BLaER1 treated with 17β-estradiol and CSF1 and Interleukin-3, amounts not matched to agents 10 nM and 100 nM (cell line): ENCODE measurements around the gene OSCP1.

Source experiments
- H3K27ac ChIP-seq, 11 experiments: shearing (Covaris generic); formaldehyde crosslinking; 2 replicates each; pipeline ENCODE4 v1.8.1; 2022
- H3K27me3 ChIP-seq, 11 experiments: shearing (Covaris generic); formaldehyde crosslinking; 2 replicates each; pipeline ENCODE4 v1.8.1; 2022
- H3K36me3 ChIP-seq, 11 experiments: shearing (Covaris generic); formaldehyde crosslinking; 2 replicates each; pipeline ENCODE4 v1.8.1; 2022
- H3K4me1 ChIP-seq, 10 experiments: shearing (Covaris generic); formaldehyde crosslinking; 2 replicates each; pipeline ENCODE4 v1.8.1; 2022
- H3K4me2 ChIP-seq, 11 experiments: shearing (Covaris generic); formaldehyde crosslinking; 2 replicates each; pipeline ENCODE4 v1.8.1; 2022
- H3K4me3 ChIP-seq, 10 experiments: shearing (Covaris generic); formaldehyde crosslinking; 2 replicates each; pipeline ENCODE4 v1.8.1; 2022
- H3K9ac ChIP-seq, 11 experiments: shearing (Covaris generic); formaldehyde crosslinking; 2 replicates each; pipeline ENCODE4 v1.8.1; 2022
- H3K9me3 ChIP-seq, 11 experiments: shearing (Covaris generic); formaldehyde crosslinking; replicated peaks in 1 of 11; 2 replicates each; pipeline ENCODE4 v1.8.1; 2022
- H4K20me1 ChIP-seq, 11 experiments: shearing (Covaris generic); formaldehyde crosslinking; 2 replicates each; pipeline ENCODE4 v1.8.1; 2022
- Cebpa-rat ChIP-seq, 11 experiments: shearing (Covaris generic); IDR thresholded peaks; 2 replicates each; pipeline ENCODE4 v1.8.1; 2022

The OSCP1 gene

GRCh38 chr1:36398370-36398977 is 51.8 kb downstream of the OSCP1 start:
- TF ChIP-seq Cebpa-rat (IDR thresholded peaks at IDR 0.05): no peak
- peak overlapping the region in 7 of 11 experiments; percentile 72 to 89 (median 84); a peak in 6 of 22 replicates for H3K27ac ChIP-seq
- peaks cover 0 to 14% (median 8%) of the 10 kb centered on the region in 11 experiments; a peak in 19 of 22 replicates for H3K9me3 ChIP-seq
- peaks cover 0 to 4% (median 0%) of the 10 kb centered on the region in 11 experiments; a peak in 2 of 22 replicates for H4K20me1 ChIP-seq
- H3K27me3 ChIP-seq: no peaks in the 10 kb centered on the region
- H3K36me3 ChIP-seq: peaks cover 7 to 10% (median 9%) of the 10 kb centered on the region in 11 experiments
- peak overlapping the region; percentile 78 to 97 (median 89) for H3K4me2 ChIP-seq
- H3K4me1 ChIP-seq: peaks cover 14 to 39% (median 21%) of the 10 kb centered on the region in 10 experiments
- H3K4me3 ChIP-seq: peak overlapping the region; percentile 67 to 90 (median 80); a peak in 17 of 20 replicates
- peak overlapping the region in 10 of 11 experiments; percentile 82 to 92 (median 86); a peak in 15 of 22 replicates for H3K9ac ChIP-seq

GRCh38 chr1:36397378-36398230 is 52.6 kb downstream of the OSCP1 start, which contains the start of gene LSM10:
TSS of gene LSM10 (minus strand) at chr1:36397908. CDS start at chr1:36394129, 3,779 bp downstream.
- Histone ChIP-seq H3K4me3 (peak within 1 kb of the TSS; percentile 67 to 90 (median 80)), H3K27ac (peak within 1 kb of the TSS; percentile 57 to 89 (median 80)), H3K36me3 (peaks cover 16 to 18% (median 17%) of the 10 kb centered on the region in 11 experiments), H3K9me3 (peaks cover 0 to 14% (median 8%) of the 10 kb centered on the region in 11 experiments; a peak in 19 of 22 replicates), H3K4me2 (peak within 1 kb of the TSS; percentile 78 to 97 (median 89)), H3K9ac (peak within 1 kb of the TSS; percentile 82 to 92 (median 86)), H3K27me3 (no peaks in the 10 kb centered on the region), H4K20me1 (peaks cover 0 to 12% (median 0%) of the 10 kb centered on the region in 11 experiments; a peak in 2 of 22 replicates), H3K4me1 (peaks cover 14 to 39% (median 21%) of the 10 kb centered on the region in 10 experiments)
- no peak for TF ChIP-seq Cebpa-rat (IDR thresholded peaks at IDR 0.05)

GRCh38 chr1:36397083-36397377 is 53.2 kb downstream of the OSCP1 start:
- H3K9me3 ChIP-seq: peaks cover 0 to 14% (median 8%) of the 10 kb centered on the region in 11 experiments; a peak in 19 of 22 replicates
- no peak for TF ChIP-seq Cebpa-rat (IDR thresholded peaks at IDR 0.05)
- no peaks in the 10 kb centered on the region for H3K27me3 ChIP-seq
- H4K20me1 ChIP-seq: peaks cover 0 to 17% (median 0%) of the 10 kb centered on the region in 11 experiments; a peak in 2 of 22 replicates
- peak overlapping the region; percentile 67 to 90 (median 80) for H3K4me3 ChIP-seq
- H3K4me1 ChIP-seq: peaks cover 14 to 41% (median 21%) of the 10 kb centered on the region in 10 experiments
- H3K4me2 ChIP-seq: peak overlapping the region; percentile 78 to 97 (median 89)
- H3K36me3 ChIP-seq: peaks cover 22 to 24% (median 23%) of the 10 kb centered on the region in 11 experiments
- peak overlapping the region; percentile 57 to 89 (median 80) for H3K27ac ChIP-seq
- peak overlapping the region; percentile 82 to 92 (median 86) for H3K9ac ChIP-seq

- Histone ChIP-seq H3K9ac (peak overlapping the region; percentile 82 to 92 (median 86); a peak in 16 of 22 replicates), H3K4me1 (peaks cover 19 to 48% (median 22%) of the 10 kb centered on the region in 10 experiments), H3K4me2 (peak overlapping the region; percentile 78 to 97 (median 89)), H3K27ac (peak overlapping the region in 1 of 11 experiments; percentile 84; a peak in 2 of 22 replicates), H4K20me1 (peaks cover 0 to 18% (median 0%) of the 10 kb centered on the region in 11 experiments; a peak in 2 of 22 replicates), H3K9me3 (peaks cover 0 to 7% (median 4%) of the 10 kb centered on the region in 11 experiments; a peak in 19 of 22 replicates), H3K36me3 (peaks cover 28 to 31% (median 30%) of the 10 kb centered on the region in 11 experiments), H3K27me3 (no peaks in the 10 kb centered on the region), H3K4me3 (peak overlapping the region in 9 of 10 experiments; percentile 73 to 90 (median 82); a peak in 11 of 20 replicates)
- no peak for TF ChIP-seq Cebpa-rat (IDR thresholded peaks at IDR 0.05)
These were observed 53.9 kb downstream of the OSCP1 start for GRCh38 chr1:36396359-36396758.

GRCh38 chr1:36393686-36394085 is 56.6 kb downstream of the OSCP1 start:
- H3K27ac ChIP-seq: no peak overlapping the region
- no peak overlapping the region for H3K9ac ChIP-seq
- H3K4me2 ChIP-seq: no peak overlapping the region
- peaks cover 34 to 61% (median 41%) of the 10 kb centered on the region in 10 experiments for H3K4me1 ChIP-seq
- H4K20me1 ChIP-seq: peaks cover 0 to 18% (median 0%) of the 10 kb centered on the region in 11 experiments; a peak in 2 of 22 replicates
- peaks cover 37 to 57% (median 47%) of the 10 kb centered on the region in 11 experiments for H3K36me3 ChIP-seq
- H3K4me3 ChIP-seq: no peak overlapping the region
- H3K9me3 ChIP-seq: no peaks in the 10 kb centered on the region
- no peak for TF ChIP-seq Cebpa-rat (IDR thresholded peaks at IDR 0.05)
- no peaks in the 10 kb centered on the region for H3K27me3 ChIP-seq

GRCh38 chr1:36392836-36393235 is 57.4 kb downstream of the OSCP1 start:
- Histone ChIP-seq H3K27me3 (no peaks in the 10 kb centered on the region), H4K20me1 (peaks cover 0 to 18% (median 0%) of the 10 kb centered on the region in 11 experiments; a peak in 2 of 22 replicates), H3K36me3 (peaks cover 37 to 63% (median 47%) of the 10 kb centered on the region in 11 experiments), H3K27ac (no peak overlapping the region), H3K9ac (no peak overlapping the region), H3K9me3 (no peaks in the 10 kb centered on the region), H3K4me3 (no peak overlapping the region), H3K4me2 (no peak overlapping the region), H3K4me1 (peaks cover 30 to 62% (median 42%) of the 10 kb centered on the region in 10 experiments)
- no peak for TF ChIP-seq Cebpa-rat (IDR thresholded peaks at IDR 0.05)

GRCh38 chr1:36391271-36391670 is 59.0 kb downstream of the OSCP1 start:
- peak overlapping the region; percentile 35 to 94 (median 44); a peak in 20 of 22 replicates for H3K4me2 ChIP-seq
- peak overlapping the region in 1 of 11 experiments; percentile 21; a peak in 2 of 22 replicates for H3K9ac ChIP-seq
- H3K9me3 ChIP-seq: no peaks in the 10 kb centered on the region
- peak overlapping the region in 6 of 11 experiments; percentile 0 to 34 (median 6); a peak in 2 of 22 replicates for H3K27ac ChIP-seq
- H3K36me3 ChIP-seq: peaks cover 37 to 63% (median 47%) of the 10 kb centered on the region in 11 experiments
- H3K4me3 ChIP-seq: no peak overlapping the region
- H3K4me1 ChIP-seq: peaks cover 37 to 68% (median 49%) of the 10 kb centered on the region in 10 experiments
- TF ChIP-seq Cebpa-rat (IDR thresholded peaks at IDR 0.05): no peak
- H4K20me1 ChIP-seq: peaks cover 0 to 18% (median 0%) of the 10 kb centered on the region in 11 experiments; a peak in 2 of 22 replicates
- no peaks in the 10 kb centered on the region for H3K27me3 ChIP-seq

- Histone ChIP-seq H3K4me2 (peak overlapping the region; percentile 35 to 94 (median 44)), H3K27ac (peak overlapping the region in 8 of 11 experiments; percentile 0 to 99 (median 26); a peak in 5 of 22 replicates)
- no peak for TF ChIP-seq Cebpa-rat (IDR thresholded peaks at IDR 0.05)
These were observed 59.8 kb downstream of the OSCP1 start for GRCh38 chr1:36390411-36390810.

More at GRCh38 chr1:36390411-36390810, 59.8 kb downstream of the OSCP1 start:
- Histone ChIP-seq H3K4me1 (peaks cover 36 to 60% (median 47%) of the 10 kb centered on the region in 10 experiments), H3K4me3 (no peak overlapping the region), H3K27me3 (no peaks in the 10 kb centered on the region), H4K20me1 (peaks cover 0 to 18% (median under 1%) of the 10 kb centered on the region in 11 experiments; a peak in 5 of 22 replicates), H3K9ac (peak overlapping the region in 4 of 11 experiments; percentile 2 to 15 (median 8); a peak in 2 of 22 replicates), H3K36me3 (peaks cover 37 to 63% (median 47%) of the 10 kb centered on the region in 11 experiments), H3K9me3 (no peaks in the 10 kb centered on the region)
